Erythroblast (primary cell): ENCODE measurements around the gene LTB4R2.
"Not testable (repeated sequence)": the region's sequence is repeated elsewhere in the genome, so short reads cannot be mapped to it uniquely, and the experiment has no call there.

ENCODE experiments used
- DNase-seq, 2 experiments: peaks; one replicate each; lab custom pipeline; 2025; lab: John Stamatoyannopoulos, UW
- GATA1 ChIP-seq: IDR thresholded peaks from 2 replicates; pipeline ENCODE4 v1.6.1; 2011; ENCODE audit warnings: low read depth, mild to moderate bottlenecking, control low read depth, low read length, moderate library complexity
- POLR2A ChIP-seq: IDR thresholded peaks from 2 replicates; pipeline ENCODE4 v1.6.1; 2011; ENCODE audit warnings: mild to moderate bottlenecking, low read length

The LTB4R2 gene

DNA sequence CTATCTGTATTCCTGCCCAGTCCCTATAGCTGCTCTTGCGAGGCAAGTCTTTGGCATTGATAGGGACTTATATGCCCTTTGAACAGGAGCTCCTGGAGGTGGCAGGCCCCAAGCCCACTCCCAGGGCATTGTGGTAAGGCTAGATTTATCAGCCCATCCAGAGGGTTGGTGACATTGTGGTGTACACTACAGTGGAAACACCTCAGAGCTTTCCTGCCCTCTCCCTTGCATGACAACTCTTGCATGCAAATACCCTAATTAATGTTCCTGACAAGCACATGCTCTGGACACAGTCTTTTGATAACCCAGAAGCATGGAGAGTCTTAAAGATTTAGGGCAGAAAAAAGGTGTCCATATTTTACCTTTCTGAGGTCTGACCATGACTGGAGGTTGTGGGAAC, 30.7 kb downstream of the LTB4R2 start:
- no peak for TF ChIP-seq POLR2A
- no peak for TF ChIP-seq GATA1
- DNase-seq: no peak

DNA sequence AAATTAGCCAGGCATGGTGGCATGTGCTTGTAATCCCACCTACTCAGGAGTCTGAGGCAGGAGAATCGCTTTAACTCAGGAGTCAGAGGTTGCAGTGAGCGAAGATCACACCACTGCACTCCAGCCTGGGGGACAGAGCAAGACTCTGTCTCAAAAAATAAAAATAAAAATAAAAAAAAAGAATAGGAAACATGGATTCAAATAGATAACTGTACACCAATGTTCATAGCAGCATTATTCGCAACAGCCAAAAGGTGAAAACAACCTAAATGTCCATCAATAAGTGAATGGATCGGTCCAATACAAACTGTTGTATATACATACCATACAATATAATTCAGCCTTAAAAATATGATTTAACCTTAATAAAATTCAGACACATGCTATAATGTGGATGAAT, 32.9 kb downstream of the LTB4R2 start:
- no peak for DNase-seq
- TF ChIP-seq POLR2A (no peak), GATA1 (no peak)

DNA sequence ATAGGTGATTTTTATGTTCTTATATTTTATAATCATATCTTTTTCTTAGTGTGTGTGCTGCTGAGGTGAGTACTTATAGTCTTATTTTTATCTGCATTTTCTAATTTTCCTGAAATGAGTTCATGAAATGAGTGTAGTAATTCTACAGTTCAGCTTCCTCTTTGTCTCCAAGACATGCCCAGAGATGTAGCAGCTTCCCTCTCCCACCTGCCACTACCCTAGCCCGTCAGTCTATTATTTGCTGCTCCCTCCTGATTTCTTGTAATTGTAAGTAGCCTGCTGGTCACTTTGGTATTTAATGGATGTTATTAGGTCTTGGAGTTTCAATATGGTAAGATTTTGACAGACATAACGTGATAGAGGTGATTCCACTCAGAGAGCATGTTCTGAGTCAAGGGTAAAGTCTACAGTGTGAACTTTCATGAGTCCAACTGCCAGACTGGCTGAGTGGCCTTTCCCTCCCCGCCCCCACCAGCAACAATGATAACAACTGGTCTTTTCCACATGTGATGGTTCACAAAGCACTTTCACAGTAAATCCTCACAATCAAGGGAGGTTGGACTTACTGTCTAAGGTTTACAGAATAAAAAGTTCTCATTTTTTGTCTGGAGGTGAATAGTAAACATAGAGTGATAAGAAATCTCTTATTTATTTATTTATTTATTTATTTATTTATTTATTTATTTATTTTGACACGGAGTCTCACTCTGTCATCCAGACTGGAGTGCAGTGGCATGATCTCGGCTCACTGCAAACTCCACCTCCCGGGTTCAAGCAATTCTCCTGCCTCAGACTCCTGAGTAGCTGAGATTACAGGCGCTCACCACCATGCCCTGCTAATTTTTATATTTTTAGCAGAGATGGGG, 34.1 kb downstream of the LTB4R2 start:
- DNase-seq: no peak
- TF ChIP-seq POLR2A (no peak), GATA1 (no peak)

DNA sequence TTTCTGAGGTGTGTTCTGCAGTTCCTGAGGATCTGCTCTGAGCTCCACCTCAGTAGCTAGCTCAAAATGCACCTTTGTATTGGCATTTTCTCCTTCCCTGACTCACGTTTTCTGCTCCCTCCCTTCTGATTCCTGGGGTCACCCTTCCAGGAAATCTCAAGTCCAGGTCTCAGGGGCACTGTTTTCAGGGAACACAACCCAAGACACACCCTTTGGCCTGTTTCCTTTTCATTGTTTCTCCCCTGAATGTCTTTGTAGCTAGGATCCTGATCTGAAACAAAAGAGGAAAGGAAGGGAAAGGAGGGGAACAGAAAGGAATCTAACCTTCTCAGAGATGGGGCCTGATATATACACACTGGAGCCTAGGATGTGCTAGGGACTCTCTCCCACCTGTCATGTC, 37.2 kb downstream of the LTB4R2 start:
- TF ChIP-seq POLR2A (no peak), GATA1 (no peak)
- DNase-seq: no peak

DNA sequence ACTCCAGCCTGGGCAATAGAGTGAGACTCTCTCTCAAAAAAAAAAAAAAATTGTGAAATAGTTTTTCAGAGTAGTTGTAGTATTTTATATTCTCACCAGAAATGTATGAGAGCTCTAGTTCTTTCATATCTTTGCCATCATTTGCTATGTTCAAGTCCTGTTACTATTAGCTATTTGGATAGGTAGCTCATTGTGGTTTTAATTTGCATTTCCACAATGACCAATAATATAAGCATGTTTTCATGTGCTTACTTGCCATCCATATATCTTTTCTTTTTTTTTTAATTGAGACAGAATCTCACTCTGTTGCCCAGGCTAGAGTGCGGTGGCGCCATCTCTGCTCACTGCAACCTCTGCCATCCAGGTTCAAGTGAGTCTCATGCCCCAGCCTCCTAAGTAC, 38.2 kb downstream of the LTB4R2 start:
- no peak for TF ChIP-seq POLR2A
- no peak for DNase-seq

DNA sequence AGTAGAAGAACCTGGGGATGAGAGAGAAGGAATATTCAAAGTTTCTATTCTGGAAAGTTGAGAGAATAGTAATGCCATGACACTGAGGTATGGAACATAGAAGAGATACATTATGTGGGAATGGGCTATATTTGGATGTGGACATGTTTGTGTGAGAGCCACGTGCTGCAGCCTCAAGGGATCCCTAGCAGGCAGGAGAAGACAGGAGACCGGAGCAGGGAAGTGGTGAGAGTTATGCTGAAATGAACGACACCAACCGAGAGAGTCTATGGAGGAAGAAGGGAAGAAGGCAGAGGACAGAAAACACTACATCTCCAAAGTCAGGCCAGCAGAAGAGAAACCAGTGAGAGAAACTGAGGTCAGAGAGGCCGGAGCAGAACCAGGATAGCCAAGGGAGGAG, 39.8 kb downstream of the LTB4R2 start:
- DNase-seq: no peak
- no peak for TF ChIP-seq GATA1
- TF ChIP-seq POLR2A: no peak

DNA sequence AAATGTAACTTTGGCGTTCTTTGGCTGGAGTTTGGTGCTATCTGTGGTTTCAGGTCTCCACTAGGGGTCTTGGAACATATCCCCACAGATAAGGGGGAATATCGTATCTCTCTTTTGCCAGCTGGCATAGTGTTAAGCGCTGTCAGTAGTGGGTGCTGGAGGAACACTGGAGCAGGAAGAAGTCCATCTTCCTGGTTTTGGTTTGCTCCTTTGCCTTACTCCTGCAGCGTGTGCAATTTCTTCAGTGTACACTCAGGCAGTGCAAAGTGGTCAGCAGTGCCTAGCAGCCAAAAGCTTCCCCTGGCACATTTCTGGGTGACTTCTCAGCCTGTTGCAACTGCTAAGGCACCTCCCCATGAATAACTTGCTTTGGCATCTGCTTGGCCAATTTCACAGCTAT, 41.6 kb downstream of the LTB4R2 start:
- TF ChIP-seq POLR2A (no peak), GATA1 (no peak)

DNA sequence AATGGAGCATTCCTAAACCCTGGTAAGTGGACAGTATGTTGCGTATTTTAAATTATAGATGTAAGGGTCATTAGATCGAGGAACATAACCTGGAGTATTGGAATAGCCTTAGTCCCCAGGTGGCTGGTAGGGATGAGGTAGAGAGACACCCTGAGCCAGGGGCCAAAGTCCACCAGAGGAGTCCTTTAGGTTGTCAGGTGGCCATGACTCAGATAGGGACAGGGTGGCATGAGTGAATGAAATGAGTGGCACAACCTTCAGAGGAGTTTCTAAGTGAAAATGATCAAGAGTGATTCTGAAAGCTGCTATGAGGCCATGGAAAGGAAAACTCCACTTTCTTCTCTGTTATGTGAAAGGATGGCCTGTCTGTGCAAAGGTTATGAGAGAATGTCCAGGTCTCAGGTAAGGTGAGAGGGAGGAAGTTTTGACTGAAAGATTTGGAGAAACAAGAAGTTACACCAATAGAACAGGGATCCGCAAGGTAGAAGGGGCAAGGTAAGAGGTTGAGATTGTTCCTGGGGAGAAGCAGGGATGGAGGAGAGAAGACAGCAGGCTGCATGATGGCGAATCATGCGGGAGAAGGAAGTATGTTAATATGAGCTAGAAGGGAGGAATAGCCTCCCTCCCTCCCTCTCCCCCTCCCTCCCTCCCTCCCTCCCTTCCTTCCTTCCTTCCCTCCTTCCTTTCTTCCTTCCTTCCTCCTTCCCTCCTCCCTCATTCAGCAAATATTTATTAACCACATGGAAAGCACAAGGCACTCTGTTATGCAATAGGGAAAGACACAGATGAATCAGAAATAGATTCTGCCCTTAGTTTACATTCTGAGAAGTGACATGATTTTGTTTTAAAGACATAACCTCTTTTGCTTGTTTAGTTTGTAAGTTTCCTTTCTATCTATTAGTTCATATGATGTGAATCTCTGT, 43.9 kb downstream of the LTB4R2 start:
- TF ChIP-seq GATA1 (no peak), POLR2A (no peak)
- DNase-seq: no peak

More for the DNA sequence above, 41.6 kb downstream of the LTB4R2 start:
- DNase-seq: peak in 1 of 2 experiments; percentile 48

DNA sequence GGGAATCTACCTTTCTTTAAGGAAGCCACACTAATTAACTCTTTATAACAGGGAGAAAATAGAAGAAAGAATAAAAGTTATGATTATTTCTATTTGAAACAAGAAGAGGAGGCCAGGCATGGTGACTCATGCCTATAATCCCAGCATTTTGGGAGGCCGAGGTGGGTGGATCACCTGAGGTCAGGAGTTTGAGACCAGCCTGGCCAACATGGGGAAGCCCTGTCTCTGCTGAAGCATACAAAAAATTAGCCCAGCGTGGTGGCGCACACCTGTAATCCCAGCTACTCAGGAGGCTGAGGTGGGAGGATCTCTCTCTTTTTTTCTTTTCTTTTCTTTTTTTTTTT, 44.5 kb downstream of the LTB4R2 start:
- not testable (repeated sequence) for DNase-seq

DNA sequence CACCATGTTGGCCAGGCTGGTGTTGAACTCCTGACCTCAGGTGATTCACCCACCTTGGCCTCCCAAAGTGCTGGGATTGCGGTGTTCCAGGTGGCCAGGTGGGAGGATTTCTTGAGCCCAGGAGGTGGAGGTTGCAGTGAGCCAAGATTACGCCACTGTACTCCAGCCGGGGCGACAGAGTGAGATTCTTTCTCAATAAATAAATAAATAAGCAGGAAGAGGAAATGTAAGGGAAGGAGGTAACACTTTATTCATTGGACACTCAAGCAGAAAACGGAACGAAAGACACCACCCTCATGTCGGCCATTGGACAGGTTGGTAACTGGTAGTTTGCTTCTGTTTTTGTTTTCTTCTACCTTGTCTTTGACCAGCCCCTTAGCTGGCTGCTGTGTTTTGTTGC, 45.1 kb downstream of the LTB4R2 start:
- DNase-seq: no peak
- TF ChIP-seq GATA1 (no peak), POLR2A (no peak)

DNA sequence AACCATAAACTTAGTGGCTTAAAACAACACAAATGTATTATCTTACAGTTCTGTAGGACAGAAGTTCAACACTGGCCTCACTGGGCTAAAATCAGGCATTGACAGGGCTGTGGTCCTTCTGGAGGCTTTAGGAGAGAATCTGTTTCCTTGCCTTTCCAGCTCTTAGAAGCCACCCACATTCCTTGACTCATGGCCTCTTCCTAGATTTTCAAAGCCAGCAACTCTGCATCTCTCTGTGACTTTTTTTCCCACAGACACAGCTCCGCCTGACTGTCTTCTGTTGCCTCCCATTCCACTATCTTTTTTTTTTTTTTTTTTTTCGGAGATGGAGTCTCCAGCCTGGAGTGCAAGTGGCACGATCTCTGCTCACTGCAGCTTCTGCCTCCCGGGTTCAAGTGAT, 46.3 kb downstream of the LTB4R2 start:
- TF ChIP-seq GATA1: no peak
- TF ChIP-seq POLR2A: no peak
- DNase-seq: no peak

DNA sequence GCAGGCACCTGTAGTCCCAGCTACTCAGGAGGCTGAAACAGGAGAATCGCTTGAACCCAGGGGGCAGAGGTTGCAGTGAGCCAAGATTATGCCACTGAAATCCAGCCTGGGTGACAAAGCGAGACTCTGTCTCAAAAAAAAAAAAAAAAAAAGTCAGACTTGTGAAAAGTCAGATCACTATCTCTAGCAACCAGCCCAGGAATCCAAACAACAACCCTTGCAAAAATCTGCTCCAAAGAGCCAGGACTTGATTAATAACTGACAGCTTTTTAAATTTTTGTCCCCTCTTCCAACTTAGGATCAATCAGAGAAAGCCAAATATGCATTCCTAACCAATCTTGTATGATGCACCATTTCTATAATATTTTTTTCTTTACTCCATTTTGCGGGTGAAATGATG, 50.3 kb downstream of the LTB4R2 start:
- TF ChIP-seq GATA1 (no peak), POLR2A (no peak)
- no peak for DNase-seq

DNA sequence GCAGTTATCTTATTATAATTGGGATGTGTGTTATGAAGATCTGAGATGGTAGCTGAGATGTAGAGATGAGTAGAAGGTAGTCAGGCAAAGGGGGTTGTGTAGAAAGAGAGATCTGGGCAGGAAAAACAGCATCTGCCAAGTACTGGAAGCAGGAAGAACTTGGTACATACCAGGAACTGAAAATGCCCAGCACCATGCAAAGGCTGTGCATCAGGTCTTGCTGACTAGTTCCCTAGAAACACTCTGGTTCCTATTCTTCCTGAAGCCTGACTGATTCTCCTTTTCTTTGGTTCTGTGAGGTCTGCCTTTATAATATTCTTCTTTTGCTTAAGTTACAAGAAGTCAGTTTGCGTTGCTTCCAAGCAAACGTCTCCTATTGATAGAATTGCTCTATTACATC, 51.4 kb downstream of the LTB4R2 start:
- DNase-seq: no peak
- TF ChIP-seq GATA1 (no peak), POLR2A (no peak)
